HEK293 (cell line): ENCODE measurements around the gene DTX2.
"Not testable (repeated sequence)": the region's sequence is repeated elsewhere in the genome, so short reads cannot be mapped to it uniquely, and the experiment has no call there.

Source experiments
- CTCF ChIA-PET: fragments of 350-600 bp; formaldehyde crosslinking; extraction: SDS; loops from one replicate; lab custom pipeline; 2021; ENCODE audit warnings: antibody characterized with exemption; lab: Yijun Ruan, JAX
- POLR2A ChIA-PET: fragments of 300-600 bp; formaldehyde crosslinking; extraction: SDS; loops from one replicate; lab custom pipeline; 2020; ENCODE audit warnings: antibody characterized with exemption, inconsistent platforms; lab: Yijun Ruan, JAX
- H3K27ac ChIP-seq: fragments of 200-500 bp; sonication (Bioruptor generic); 2 replicates; pipeline ENCODE4 v1.5.1; 2014; ENCODE audit warnings: low read depth, low read length, control low read depth, inconsistent platforms; ENCODE audit errors: extremely low read depth
- H3K36me3 ChIP-seq, 2 experiments: fragments of 200-500 bp in 1 of 2; sonication (Bioruptor generic) in 1 of 2; 1 replicate in 1 of 2; 2 replicates in 1 of 2; pipeline ENCODE4 v1.5.1; 2014 to 2017; ENCODE audit warnings: inconsistent platforms in 2 of 2, low read length in 2 of 2; ENCODE audit not compliant: control insufficient read depth in 2 of 2, insufficient read depth in 1 of 2
- H3K4me1 ChIP-seq: fragments of 200-500 bp; sonication (Bioruptor generic); 2 replicates; pipeline ENCODE4 v1.5.1; 2014; ENCODE audit warnings: mild to moderate bottlenecking, low read length, inconsistent platforms; ENCODE audit not compliant: control insufficient read depth, insufficient read depth
- H3K4me3 ChIP-seq: 2 replicates; pipeline ENCODE4 v1.5.1; 2011; ENCODE audit warnings: low read depth, mild to moderate bottlenecking, control low read depth, low read length, moderate library complexity
- H3K9me3 ChIP-seq: fragments of 200-500 bp; sonication (Bioruptor generic); 2 replicates; pipeline ENCODE4 v1.5.1; 2014; ENCODE audit warnings: low read depth, low read length, inconsistent platforms; ENCODE audit not compliant: control insufficient read depth, insufficient read depth

Gene DTX2

GRCh38 chr7:76485822-76486610 is 24.5 kb downstream of the DTX2 start:
- H3K4me1 ChIP-seq, H3K36me3 ChIP-seq, H3K4me3 ChIP-seq, H3K9me3 ChIP-seq, H3K27ac ChIP-seq, POLR2A ChIA-PET: not testable (repeated sequence)
- CTCF ChIA-PET: interaction anchor here (0.6 kb wide), 1 partner anchor 173 kb away, joined by 3 read pairs; no protein-coding TSS in a partner anchor

- H3K9me3 ChIP-seq, H3K4me1 ChIP-seq, H3K27ac ChIP-seq, POLR2A ChIA-PET, H3K4me3 ChIP-seq, H3K36me3 ChIP-seq: not testable (repeated sequence)
- CTCF ChIA-PET: interaction anchor here (0.6 kb wide), 1 partner anchor 173 kb away, joined by 3 read pairs; no protein-coding TSS in a partner anchor
These were observed 25.1 kb downstream of the DTX2 start for GRCh38 chr7:76486618-76487017.

GRCh38 chr7:76487969-76488368 is 26.5 kb downstream of the DTX2 start:
- H3K27ac ChIP-seq, H3K36me3 ChIP-seq, H3K4me1 ChIP-seq, POLR2A ChIA-PET, H3K4me3 ChIP-seq, H3K9me3 ChIP-seq, CTCF ChIA-PET: not testable (repeated sequence)

GRCh38 chr7:76492139-76492538 is 30.6 kb downstream of the DTX2 start:
- POLR2A ChIA-PET, H3K27ac ChIP-seq, H3K36me3 ChIP-seq: not testable (repeated sequence)

GRCh38 chr7:76495717-76496116 is 34.2 kb downstream of the DTX2 start:
- H3K36me3 ChIP-seq, H3K4me3 ChIP-seq, CTCF ChIA-PET, H3K9me3 ChIP-seq, H3K27ac ChIP-seq, H3K4me1 ChIP-seq, POLR2A ChIA-PET: not testable (repeated sequence)

More at GRCh38 chr7:76492139-76492538, 30.6 kb downstream of the DTX2 start:
- H3K4me1 ChIP-seq, H3K4me3 ChIP-seq, H3K9me3 ChIP-seq, CTCF ChIA-PET: not testable (repeated sequence)

GRCh38 chr7:76497918-76498582 is 36.5 kb downstream of the DTX2 start:
- H3K36me3 ChIP-seq, H3K27ac ChIP-seq, H3K9me3 ChIP-seq, POLR2A ChIA-PET, H3K4me1 ChIP-seq, H3K4me3 ChIP-seq, CTCF ChIA-PET: not testable (repeated sequence)

- CTCF ChIA-PET, H3K27ac ChIP-seq, H3K4me3 ChIP-seq, H3K9me3 ChIP-seq, POLR2A ChIA-PET, H3K4me1 ChIP-seq, H3K36me3 ChIP-seq: not testable (repeated sequence)
These were observed 37.2 kb downstream of the DTX2 start for GRCh38 chr7:76498583-76499200.

GRCh38 chr7:76499201-76499923 is 37.9 kb downstream of the DTX2 start:
- H3K4me1 ChIP-seq, H3K27ac ChIP-seq, H3K9me3 ChIP-seq, H3K4me3 ChIP-seq, CTCF ChIA-PET, H3K36me3 ChIP-seq, POLR2A ChIA-PET: not testable (repeated sequence)

GRCh38 chr7:76499924-76500241 is 38.4 kb downstream of the DTX2 start:
- H3K4me1 ChIP-seq, CTCF ChIA-PET, H3K36me3 ChIP-seq, H3K4me3 ChIP-seq, POLR2A ChIA-PET, H3K27ac ChIP-seq, H3K9me3 ChIP-seq: not testable (repeated sequence)
